A549 treated with CORT108297 at 1 μM for 4 hours (cell line): ENCODE results near the gene SCPEP1. TPM values are rescaled to one million over a fixed set of nuclear protein-coding genes. Genes with fewer than 3 reads are reported as not detected.

ENCODE experiments used
- total RNA-seq: library from RNA; stranded (reverse); fragments of 200-300 nt; extraction: Qiagen RNA extraction; gene quantifications from 5 replicates; pipeline ENCODE4 v1.2.3, GENCODE V29; 2022

The SCPEP1 gene, protein sequence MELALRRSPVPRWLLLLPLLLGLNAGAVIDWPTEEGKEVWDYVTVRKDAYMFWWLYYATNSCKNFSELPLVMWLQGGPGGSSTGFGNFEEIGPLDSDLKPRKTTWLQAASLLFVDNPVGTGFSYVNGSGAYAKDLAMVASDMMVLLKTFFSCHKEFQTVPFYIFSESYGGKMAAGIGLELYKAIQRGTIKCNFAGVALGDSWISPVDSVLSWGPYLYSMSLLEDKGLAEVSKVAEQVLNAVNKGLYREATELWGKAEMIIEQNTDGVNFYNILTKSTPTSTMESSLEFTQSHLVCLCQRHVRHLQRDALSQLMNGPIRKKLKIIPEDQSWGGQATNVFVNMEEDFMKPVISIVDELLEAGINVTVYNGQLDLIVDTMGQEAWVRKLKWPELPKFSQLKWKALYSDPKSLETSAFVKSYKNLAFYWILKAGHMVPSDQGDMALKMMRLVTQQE
- total RNA-seq = 38.2 to 43.9 TPM (median 40.8 TPM) in 5 replicates

GRCh38 chr17:56977673-56978395 lies at the start of gene SCPEP1:
Gene SCPEP1, plus strand, starts transcription at chr17:56978131. Its CDS starts 29 bp downstream, at chr17:56978160.

DNA sequence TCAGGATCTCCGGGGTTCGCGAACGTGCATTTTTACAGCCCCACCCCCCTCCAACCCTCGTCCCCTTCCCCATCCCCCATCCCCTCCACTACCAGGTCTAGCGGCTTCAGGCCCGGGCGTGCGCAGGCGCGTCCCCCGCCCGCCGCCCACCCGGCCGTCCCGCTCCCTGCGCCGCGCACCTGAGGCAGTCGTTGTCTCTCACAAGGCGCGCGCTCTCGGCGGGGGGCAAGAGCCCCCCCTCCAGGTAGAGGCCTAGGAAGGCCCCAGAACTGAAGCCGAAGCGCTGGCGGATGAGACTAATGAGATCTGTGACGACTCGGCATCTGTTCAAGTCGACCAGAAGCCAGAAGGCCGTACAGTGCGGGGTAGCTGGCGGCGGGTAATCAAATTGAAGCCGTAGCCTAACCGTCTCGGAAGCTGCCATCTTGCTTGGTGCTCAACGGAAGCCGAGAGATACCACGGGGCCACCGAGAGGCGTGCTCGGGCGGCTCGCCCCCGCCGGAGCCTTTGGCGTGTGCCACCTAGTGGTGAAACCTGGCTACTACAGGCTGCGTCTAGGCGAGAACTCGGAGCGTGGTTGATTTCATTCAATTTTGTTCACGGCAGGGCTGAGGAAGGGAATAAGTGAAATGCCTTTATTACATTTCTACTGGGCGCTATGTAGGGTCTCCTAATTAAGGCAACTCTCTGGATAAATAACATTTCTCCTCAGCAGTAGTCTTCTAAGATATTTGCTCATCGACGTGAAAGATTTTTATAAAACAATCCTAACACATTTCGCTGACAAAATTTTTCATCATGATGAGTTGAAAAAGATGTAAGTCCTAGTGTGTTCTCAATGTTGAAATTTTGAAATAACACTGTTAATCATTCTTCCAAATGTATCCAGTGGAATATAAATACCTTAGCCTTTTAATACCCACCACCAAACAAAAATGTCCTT lies 17.1 kb upstream of the SCPEP1 start, which contains the start of gene COIL:
TSS of gene COIL (minus strand) at position 455 of the 943 bp plus-strand sequence. CDS start at position 424, 31 bp downstream.

Other genes with a start within 250 kb of the SCPEP1 start
- 1.6 to 2.3 TPM (median 2.1 TPM) in 5 replicates for gene C17orf67, start 144.2 kb upstream of the SCPEP1 start, total RNA-seq
- gene DGKE, start 144.0 kb upstream of the SCPEP1 start, total RNA-seq = 2.9 to 4.7 TPM (median 3.7 TPM) in 5 replicates
- 63.1 to 69.0 TPM (median 66.2 TPM) in 5 replicates for gene TRIM25, start 64.1 kb upstream of the SCPEP1 start, total RNA-seq
- 16.4 to 21.4 TPM (median 17.0 TPM) in 5 replicates for gene COIL, start 17.1 kb upstream of the SCPEP1 start, total RNA-seq
- 46.8 to 60.2 TPM (median 54.6 TPM) in 5 replicates for gene AKAP1, start 107.1 kb downstream of the SCPEP1 start, total RNA-seq